IMR-90 (cell line): Measurements from ENCODE around the gene VAT1L. TPM values are rescaled to one million over a fixed set of nuclear protein-coding genes. Genes with fewer than 3 reads are reported as not detected.
A peak's percentile ranks its signal among the peaks of the same experiment; 100 is the strongest.

Source experiments
- ATAC-seq: fragments of 200-7000 bp; cut with Tn5 transposase; 2 replicates; pipeline ENCODE4 v1.9.1; 2020; ENCODE audit warnings: low read depth, mild to moderate bottlenecking, moderate library complexity
- BruUV-seq: library from RNA; stranded (reverse); fragments of 400-500 nt; replicated peaks from 2 replicates; lab custom pipeline; 2021; lab: Mats Ljungman, UMichigan
- CTCF ChIA-PET: fragments of 300-600 bp; formaldehyde crosslinking; extraction: SDS; loops from one replicate; lab custom pipeline; 2021; ENCODE audit warnings: antibody characterized with exemption; lab: Yijun Ruan, JAX
- POLR2A ChIA-PET: fragments of 300-600 bp; sonication (Branson Sonifier 250); formaldehyde crosslinking; loops from one replicate; lab custom pipeline; 2022; ENCODE audit warnings: antibody characterized with exemption; ENCODE audit not compliant: unreplicated experiment; lab: Charles Lee
- DNase-seq: peaks from one replicate; pipeline ENCODE4 v3.0.0; 2013
- H2AFZ ChIP-seq: replicated peaks from 2 replicates; pipeline ENCODE3; 2013; ENCODE audit warnings: low read length, mild to moderate bottlenecking; ENCODE audit not compliant: poor library complexity
- H2AK5ac ChIP-seq: 2 replicates; pipeline ENCODE4 v1.6.1; 2013; ENCODE audit warnings: low read depth, low read length, inconsistent platforms
- H2AK9ac ChIP-seq: replicated peaks from 2 replicates; pipeline ENCODE3; 2013; ENCODE audit warnings: mild to moderate bottlenecking, low read depth, low read length, moderate library complexity; ENCODE audit not compliant: poor library complexity
- H2BK120ac ChIP-seq: 2 replicates; pipeline ENCODE4 v1.6.1; 2013; ENCODE audit warnings: low read depth, low read length, inconsistent platforms
- H2BK15ac ChIP-seq: 3 replicates; pipeline ENCODE4 v1.6.1; 2013; ENCODE audit warnings: low read depth, low read length, inconsistent platforms
- H2BK20ac ChIP-seq: 2 replicates; pipeline ENCODE4 v1.6.1; 2013; ENCODE audit warnings: low read depth, mild to moderate bottlenecking, inconsistent platforms, low read length, moderate library complexity
- H2BK5ac ChIP-seq: 2 replicates; pipeline ENCODE4 v1.6.1; 2013; ENCODE audit warnings: mild to moderate bottlenecking, low read depth, low read length, inconsistent platforms; ENCODE audit not compliant: poor library complexity, severe bottlenecking
- H3K14ac ChIP-seq: replicated peaks from 2 replicates; pipeline ENCODE4 v1.6.1; 2013; ENCODE audit warnings: low read depth, low read length, inconsistent platforms
- H3K18ac ChIP-seq: 2 replicates; pipeline ENCODE4 v1.6.1; 2013; ENCODE audit warnings: low read depth, low read length, control low read depth
- H3K23ac ChIP-seq: 2 replicates; pipeline ENCODE4 v1.6.1; 2013; ENCODE audit warnings: low read depth, low read length, inconsistent platforms
- H3K27ac ChIP-seq: 2 replicates; pipeline ENCODE4 v1.5.1; 2013; ENCODE audit warnings: mild to moderate bottlenecking, control low read depth, low read length; ENCODE audit not compliant: insufficient read depth
- H3K27me3 ChIP-seq: 2 replicates; pipeline ENCODE4 v1.6.1; 2013; ENCODE audit warnings: low read length; ENCODE audit not compliant: control insufficient read depth, insufficient read depth
- H3K36me3 ChIP-seq: 2 replicates; pipeline ENCODE4 v1.6.1; 2013; ENCODE audit warnings: low read length, mixed read lengths; ENCODE audit not compliant: control insufficient read depth, insufficient read depth
- H3K4ac ChIP-seq: 2 replicates; pipeline ENCODE4 v1.6.1; 2013; ENCODE audit warnings: low read depth, low read length, inconsistent platforms
- H3K4me1 ChIP-seq: 2 replicates; pipeline ENCODE4 v1.6.1; 2013; ENCODE audit warnings: low read length, mixed read lengths; ENCODE audit not compliant: control insufficient read depth, insufficient read depth
- H3K4me2 ChIP-seq: 2 replicates; pipeline ENCODE4 v1.6.1; 2013; ENCODE audit warnings: low read depth, mild to moderate bottlenecking, control low read depth, low read length, moderate library complexity
- H3K4me3 ChIP-seq: 2 replicates; pipeline ENCODE4 v1.5.1; 2013; ENCODE audit warnings: low read depth, mild to moderate bottlenecking, control low read depth, low read length, moderate library complexity; ENCODE audit not compliant: insufficient read depth
- H3K56ac ChIP-seq: 2 replicates; pipeline ENCODE4 v1.6.1; 2013; ENCODE audit warnings: low read length, inconsistent platforms; ENCODE audit not compliant: insufficient read depth; ENCODE audit errors: extremely low read depth
- H3K79me1 ChIP-seq, 2 experiments: 2 replicates each; pipeline ENCODE4 v1.6.1; 2013; ENCODE audit warnings: low read length in 2 of 2, inconsistent platforms in 1 of 2, low read depth in 1 of 2
- H3K9ac ChIP-seq: 2 replicates; pipeline ENCODE4 v1.6.1; 2013; ENCODE audit warnings: low read depth, low read length, control low read depth
- H3K9me1 ChIP-seq: 2 replicates; pipeline ENCODE4 v1.6.1; 2013; ENCODE audit warnings: low read length, inconsistent platforms; ENCODE audit not compliant: insufficient read depth
- H3K9me3 ChIP-seq: 2 replicates; pipeline ENCODE4 v1.6.1; 2013; ENCODE audit warnings: low read length; ENCODE audit not compliant: control insufficient read depth, insufficient read depth
- H4K20me1 ChIP-seq: 2 replicates; pipeline ENCODE4 v1.6.1; 2013; ENCODE audit warnings: low read length, inconsistent platforms; ENCODE audit not compliant: insufficient read depth
- H4K5ac ChIP-seq: 2 replicates; pipeline ENCODE4 v1.6.1; 2013; ENCODE audit warnings: mild to moderate bottlenecking, low read depth, low read length, control low read depth
- H4K8ac ChIP-seq, 2 experiments: 2 replicates each; pipeline ENCODE4 v1.6.1; 2013; ENCODE audit warnings: low read depth in 2 of 2, low read length in 2 of 2, control low read depth in 1 of 2, inconsistent platforms in 1 of 2
- H4K91ac ChIP-seq: 2 replicates; pipeline ENCODE4 v1.6.1; 2013; ENCODE audit warnings: low read depth, low read length, inconsistent platforms; ENCODE audit not compliant: insufficient read depth
- CEBPB ChIP-seq: IDR thresholded peaks from 2 replicates; pipeline ENCODE4 v1.6.1; 2012; ENCODE audit warnings: low read depth, low read length, improper control_type of control experiment
- CHD1 ChIP-seq: IDR thresholded peaks from 2 replicates; pipeline ENCODE4 v1.6.1; 2012; ENCODE audit warnings: low read depth, low read length, improper control_type of control experiment
- FOS ChIP-seq: fragments of 150-350 bp; IDR thresholded peaks from 2 replicates; pipeline ENCODE4 v1.6.1; 2016; ENCODE audit warnings: low read depth, low read length
- MAZ ChIP-seq: IDR thresholded peaks from 2 replicates; pipeline ENCODE4 v1.6.1; 2012; ENCODE audit warnings: low read depth, mild to moderate bottlenecking, low read length, improper control_type of control experiment, moderate library complexity, borderline replicate concordance
- WGBS, 2 experiments: methylation state at CpG; one replicate each; pipeline versions ENCODE4 v1.1.5 to v1.1.7; 2013; ENCODE audit warnings: missing lambda C conversion rate in 2 of 2; ENCODE audit not compliant: insufficient read length in 1 of 2; ENCODE audit errors: extremely low coverage in 2 of 2; 5-methylcytosine and 5-hydroxymethylcytosine counted together
- dilution Hi-C: fragments of 300-500 bp; cut with HindIII; formaldehyde crosslinking; loops from one replicate; pipeline ENCODE4 v1.14.3; 2018; ENCODE audit warnings: low sequenced_read_pairs; ENCODE audit not compliant: unreplicated experiment
- in situ Hi-C: fragments of 300-500 bp; cut with MboI; formaldehyde crosslinking; loops from 3 replicates; pipeline ENCODE4 v1.14.3; 2019; ENCODE audit warnings: low sequenced_read_pairs, inconsistent platforms, mixed read lengths
- intact Hi-C: fragments of 100-400 bp; cut with micrococcal nuclease; formaldehyde crosslinking; loops from 2 replicates; pipeline ENCODE4 v1.10.0; 2022
- polyA plus RNA-seq, 3 experiments: library from polyadenylated mRNA; depleted of rRNA; stranded (reverse); fragments of >200 nt; gene quantifications; 2 replicates each; pipeline ENCODE4 v1.2.3, GENCODE V29; 2012; ENCODE audit warnings: low replicate concordance in 1 of 3
- total RNA-seq: library from RNA; depleted of rRNA; stranded (reverse); fragments of >200 nt; gene quantifications from 2 replicates; pipeline ENCODE4 v1.2.3, GENCODE V29; 2012
- TF ChIP-seq, protein P1 (sequence below): conservative IDR thresholded peaks from 2 replicates; pipeline ENCODE4 v1.5.1; 2012; ENCODE audit warnings: mild to moderate bottlenecking, low read depth, low read length, improper control_type of control experiment

Gene VAT1L
- total and polyA plus RNA-seq, 2 of the 4 experiments (the other 2 are of a cell fraction): 15.4 to 18.5 TPM

DNA sequence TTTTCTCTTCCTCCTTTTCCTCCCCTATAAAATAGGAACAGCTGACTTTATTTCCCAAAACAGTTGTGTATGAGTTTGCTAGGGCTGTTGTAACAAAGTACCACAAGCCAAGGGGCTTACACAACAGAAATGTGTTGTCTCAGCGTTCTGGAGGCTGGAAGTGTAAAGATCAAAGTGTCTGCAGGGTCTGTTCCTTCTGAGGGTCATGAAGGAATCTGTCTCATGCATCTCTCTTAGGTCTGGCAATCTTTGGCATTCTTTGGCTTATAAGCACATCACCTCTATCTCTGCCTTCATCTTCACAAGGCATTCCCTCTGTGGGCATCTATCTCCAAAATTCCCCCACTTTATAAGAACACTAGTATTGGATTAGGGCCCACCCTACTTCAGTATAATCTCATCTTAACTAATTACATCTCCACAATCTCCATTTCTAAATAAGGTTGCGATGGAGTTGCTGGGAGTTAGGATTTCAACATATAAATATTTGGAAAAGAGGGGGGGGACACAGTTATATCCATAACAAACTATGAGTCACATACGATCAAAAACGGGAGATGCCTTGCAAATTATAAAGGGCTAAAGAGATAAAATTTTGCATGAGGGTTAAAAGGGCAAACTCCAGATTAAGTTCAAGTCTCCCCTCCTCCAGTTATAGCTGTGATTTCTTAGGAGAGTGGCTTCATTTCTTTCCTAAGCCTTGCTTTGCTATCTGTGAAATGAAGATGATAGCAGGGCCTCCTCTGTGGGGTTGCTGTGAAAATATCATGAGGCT is 109.7 kb downstream of the VAT1L start:
- H2BK120ac ChIP-seq: peak overlapping the region; percentile 96
- H4K5ac ChIP-seq: peak overlapping the region; percentile 99
- peak overlapping the region; percentile 96 for H2BK15ac ChIP-seq
- no peaks in the 10 kb centered on the region for H3K27me3 ChIP-seq
- H3K4me2 ChIP-seq: peak overlapping the region; percentile 70
- H3K9me3 ChIP-seq: no peaks in the 10 kb centered on the region
- peak overlapping the region; percentile 85 for H3K23ac ChIP-seq
- peak overlapping the region; percentile 97 for H2BK20ac ChIP-seq
- peak overlapping the region; percentile 75 for H2BK5ac ChIP-seq
- peak overlapping the region; percentile 54; the same call in 1 of the 2 replicates for H3K56ac ChIP-seq
- no peaks in the 10 kb centered on the region for H3K79me1 ChIP-seq
- ATAC-seq (peak; percentile 48), DNase-seq (peak; percentile 58)
- H3K27ac ChIP-seq: peak overlapping the region; percentile 97
- peak overlapping the region; percentile 98 for H4K91ac ChIP-seq
- no TSS peak for BruUV-seq
- in situ Hi-C loops: no loop called here
- H3K36me3 ChIP-seq: no peaks in the 10 kb centered on the region
- intact Hi-C loops: loop anchor here (2.0 to 5.0 kb wide), 2 partner anchors 109 to 176 kb away; partner anchors contain the start of genes NUDT7 and VAT1L
- no peak overlapping the region for H2AFZ ChIP-seq
- H3K18ac ChIP-seq: peak overlapping the region; percentile 100
- H3K4me1 ChIP-seq: peaks cover 27% of the 10 kb centered on the region
- peaks cover 20% of the 10 kb centered on the region for H3K9me1 ChIP-seq
- H4K8ac ChIP-seq: peak overlapping the region; percentile 71 to 90
- peak overlapping the region; percentile 97 for H2AK5ac ChIP-seq
- peak overlapping the region; percentile 91 for H3K4ac ChIP-seq
- H4K20me1 ChIP-seq: no peaks in the 10 kb centered on the region
- WGBS, 2 experiments: no CpG with 5 or more reads among the region's 4 CpGs
- dilution Hi-C loops: no loop called here
- H3K4me3 ChIP-seq: no peak overlapping the region
- H3K9ac ChIP-seq: no peak overlapping the region; the same call in 1 of the 2 replicates
- POLR2A ChIA-PET: no interaction called here
- H3K14ac ChIP-seq: peak overlapping the region; percentile 59
- CTCF ChIA-PET: interaction anchor here (0.5 to 1.0 kb wide), 5 partner anchors 9 to 221 kb away, joined by 3 to 8 read pairs (median 3); no protein-coding TSS in a partner anchor
- H2AK9ac ChIP-seq: no peak overlapping the region
- TF ChIP-seq, protein P1, sequence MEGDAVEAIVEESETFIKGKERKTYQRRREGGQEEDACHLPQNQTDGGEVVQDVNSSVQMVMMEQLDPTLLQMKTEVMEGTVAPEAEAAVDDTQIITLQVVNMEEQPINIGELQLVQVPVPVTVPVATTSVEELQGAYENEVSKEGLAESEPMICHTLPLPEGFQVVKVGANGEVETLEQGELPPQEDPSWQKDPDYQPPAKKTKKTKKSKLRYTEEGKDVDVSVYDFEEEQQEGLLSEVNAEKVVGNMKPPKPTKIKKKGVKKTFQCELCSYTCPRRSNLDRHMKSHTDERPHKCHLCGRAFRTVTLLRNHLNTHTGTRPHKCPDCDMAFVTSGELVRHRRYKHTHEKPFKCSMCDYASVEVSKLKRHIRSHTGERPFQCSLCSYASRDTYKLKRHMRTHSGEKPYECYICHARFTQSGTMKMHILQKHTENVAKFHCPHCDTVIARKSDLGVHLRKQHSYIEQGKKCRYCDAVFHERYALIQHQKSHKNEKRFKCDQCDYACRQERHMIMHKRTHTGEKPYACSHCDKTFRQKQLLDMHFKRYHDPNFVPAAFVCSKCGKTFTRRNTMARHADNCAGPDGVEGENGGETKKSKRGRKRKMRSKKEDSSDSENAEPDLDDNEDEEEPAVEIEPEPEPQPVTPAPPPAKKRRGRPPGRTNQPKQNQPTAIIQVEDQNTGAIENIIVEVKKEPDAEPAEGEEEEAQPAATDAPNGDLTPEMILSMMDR: no peak
- TF ChIP-seq FOS (peak; percentile 37; the same call in 1 of the 2 replicates), MAZ (no peak), CEBPB (peak; percentile 35; the same call in 1 of the 2 replicates), CHD1 (no peak)
